HepG2 (cell line): ENCODE results near the gene ERP44. TPM values are rescaled to one million over a fixed set of nuclear protein-coding genes. Genes with fewer than 3 reads are reported as not detected.

ENCODE experiments used
- AFF4 ChIP-seq: sonication (generic); formaldehyde crosslinking; IDR thresholded peaks from 2 replicates; pipeline ENCODE4 v1.4.0; 2020; ENCODE audit warnings: missing genetic modification reagents
- CENPX ChIP-seq: sonication (generic); formaldehyde crosslinking; IDR thresholded peaks from 2 replicates; pipeline ENCODE4 v1.9.0; 2021; ENCODE audit warnings: mild to moderate bottlenecking, missing genetic modification reagents, moderate library complexity
- JUNB ChIP-seq: sonication (generic); formaldehyde crosslinking; IDR thresholded peaks from 2 replicates; pipeline ENCODE4 v1.8.0; 2022; ENCODE audit warnings: missing genetic modification reagents, mild to moderate bottlenecking, borderline replicate concordance
- MAF1 ChIP-seq: sonication (generic); formaldehyde crosslinking; IDR thresholded peaks from 2 replicates; pipeline ENCODE4 v1.5.0; 2020; ENCODE audit warnings: missing genetic modification reagents, borderline replicate concordance
- PATZ1 ChIP-seq: sonication (generic); formaldehyde crosslinking; IDR thresholded peaks from 2 replicates; pipeline ENCODE4 v1.4.0; 2020; ENCODE audit warnings: missing genetic modification reagents
- PHF20 ChIP-seq: sonication (generic); formaldehyde crosslinking; IDR thresholded peaks from 2 replicates; pipeline ENCODE4 v1.5.0; 2020; ENCODE audit warnings: mild to moderate bottlenecking, missing genetic modification reagents
- RERE ChIP-seq: IDR thresholded peaks from 2 replicates; pipeline ENCODE4 v1.6.1; 2016; ENCODE audit warnings: low read depth, missing genetic modification reagents, missing compliant biosample characterization
- TBL1XR1 ChIP-seq: fragments of 150-350 bp; IDR thresholded peaks from 2 replicates; pipeline ENCODE4 v1.6.1; 2014; ENCODE audit warnings: borderline replicate concordance, low read length; ENCODE audit not compliant: partially characterized antibody
- TCF12 ChIP-seq, 2 experiments: fragments of 450-650 bp in 1 of 2; sonication (generic) in 1 of 2; formaldehyde crosslinking in 1 of 2; IDR thresholded peaks; 2 replicates each; pipeline versions ENCODE4 v1.6.1 to v1.8.0; 2017 to 2022; ENCODE audit warnings: antibody characterized with exemption in 1 of 2, mild to moderate bottlenecking in 1 of 2, missing genetic modification reagents in 1 of 2, moderate library complexity in 1 of 2
- XRCC5 ChIP-seq: fragments of 200-400 bp; formaldehyde crosslinking; optimal IDR thresholded peaks from 2 replicates; pipeline ENCODE3; 2017; ENCODE audit warnings: mild to moderate bottlenecking, low read length
- ZBTB20 ChIP-seq: sonication (generic); formaldehyde crosslinking; IDR thresholded peaks from 2 replicates; pipeline ENCODE4 v1.8.1; 2023; ENCODE audit warnings: missing genetic modification reagents, low read depth, mild to moderate bottlenecking, borderline replicate concordance
- ZNF101 ChIP-seq: sonication (generic); formaldehyde crosslinking; IDR thresholded peaks from 2 replicates; pipeline ENCODE4 v1.4.0; 2020; ENCODE audit warnings: mild to moderate bottlenecking, low read depth, missing genetic modification reagents, borderline replicate concordance
- ZNF143 ChIP-seq: sonication (generic); formaldehyde crosslinking; IDR thresholded peaks from 2 replicates; pipeline ENCODE4 v1.4.0; 2020; ENCODE audit warnings: missing genetic modification reagents
- ZNF430 ChIP-seq: sonication (generic); formaldehyde crosslinking; IDR thresholded peaks from 2 replicates; pipeline ENCODE4 v1.9.0; 2021; ENCODE audit warnings: mild to moderate bottlenecking, missing genetic modification reagents
- ZNF513 ChIP-seq: sonication (generic); formaldehyde crosslinking; conservative IDR thresholded peaks from 2 replicates; pipeline ENCODE4 v1.5.0; 2020; ENCODE audit warnings: missing genetic modification reagents
- polyA plus RNA-seq, 8 experiments: library from polyadenylated mRNA; depleted of rRNA in 3 of 8; stranded (reverse) in 7 of 8; unstranded in 1 of 8; fragments of >200 nt; fragmentation: Illumina TruSeq in 4 of 8; extraction: Trizol in 4 of 8; gene quantifications; 2 replicates each; pipeline versions ENCODE4 v1.2.1 to v1.2.3, GENCODE V29; 2011 to 2016; ENCODE audit warnings: low read depth in 4 of 8, missing spikeins in 1 of 8, mixed read lengths in 1 of 8; ENCODE audit not compliant: insufficient read depth in 1 of 8
- total RNA-seq, 5 experiments: library from RNA; depleted of rRNA; stranded (reverse); fragments of >200 nt; fragmentation: Illumina TruSeq; extraction: Trizol; gene quantifications; 2 replicates each; pipeline ENCODE4 v1.2.3, GENCODE V29; 2016; ENCODE audit warnings: low read depth in 1 of 5

ERP44 gene
- total and polyA plus RNA-seq, 2 of the 13 experiments (the other 11 are each of a cell fraction or from before 2014, with no cell fraction given), result 8.9 to 13.8 TPM

- no peak for TF ChIP-seq RERE
- no peak for TF ChIP-seq PATZ1 (CRISPR knock-in tag)
- 0 out of 2 replicates have a peak, but pooled peaks have one; percentile 34 for TF ChIP-seq MAF1 (CRISPR knock-in tag)
- TF ChIP-seq ZNF143, result no peak
- no peak for TF ChIP-seq ZBTB20
- no peak for TF ChIP-seq ZNF513
- no peak for TF ChIP-seq CENPX
- no peak for TF ChIP-seq AFF4 (CRISPR knock-in tag)
- TF ChIP-seq ZNF430 (CRISPR knock-in tag), result peak; percentile 64
- no peak for TF ChIP-seq ZNF101 (CRISPR knock-in tag)
- TF ChIP-seq JUNB (CRISPR knock-in tag), result no peak
- TF ChIP-seq TBL1XR1, result no peak
- no peak for TF ChIP-seq PHF20 (CRISPR knock-in tag)
- peak; percentile 25 for TF ChIP-seq XRCC5
- TF ChIP-seq TCF12 (IDR thresholded peaks at IDR 0.05), result no peak
- no peak for TF ChIP-seq TCF12 (CRISPR knock-in tag; IDR thresholded peaks at IDR 0.05)
Observed at GRCh38 chr9:100098046-100098886, 534 bp downstream of the ERP44 start (continued).
